WERI-Rb-1 (cell line): ENCODE measurements around the gene BICRAL.

Source experiments
- DNase-seq: peaks from one replicate; pipeline ENCODE4 v3.0.0-alpha.2; 2020
- H3K27ac ChIP-seq: fragments of 250-450 bp; sonication (Bioruptor Pico); 2 replicates; pipeline ENCODE4 v1.5.1; 2020; ENCODE audit warnings: mild to moderate bottlenecking, moderate library complexity
- H3K27me3 ChIP-seq: fragments of 250-450 bp; sonication (Bioruptor Pico); 2 replicates; pipeline ENCODE4 v1.5.1; 2021; ENCODE audit warnings: mild to moderate bottlenecking, low read depth, moderate library complexity; ENCODE audit not compliant: insufficient read depth, severe bottlenecking
- H3K36me3 ChIP-seq: fragments of 250-450 bp; sonication (Bioruptor Pico); 2 replicates; pipeline ENCODE4 v1.5.1; 2020; ENCODE audit warnings: mild to moderate bottlenecking, moderate library complexity
- H3K4me3 ChIP-seq: 2 replicates; pipeline ENCODE4 v1.5.1; 2011; ENCODE audit warnings: low read depth, mild to moderate bottlenecking, control low read depth, low read length
- H3K9me3 ChIP-seq: fragments of 250-450 bp; sonication (Bioruptor Pico); 2 replicates; pipeline ENCODE4 v1.5.1; 2021; ENCODE audit warnings: mild to moderate bottlenecking, moderate library complexity; ENCODE audit not compliant: severe bottlenecking
- TF ChIP-seq, protein P1 (sequence below): IDR thresholded peaks from 2 replicates; pipeline ENCODE4 v1.5.1; 2011; ENCODE audit warnings: low read depth, mild to moderate bottlenecking, control low read depth, inconsistent platforms, low read length

Gene BICRAL

DNA sequence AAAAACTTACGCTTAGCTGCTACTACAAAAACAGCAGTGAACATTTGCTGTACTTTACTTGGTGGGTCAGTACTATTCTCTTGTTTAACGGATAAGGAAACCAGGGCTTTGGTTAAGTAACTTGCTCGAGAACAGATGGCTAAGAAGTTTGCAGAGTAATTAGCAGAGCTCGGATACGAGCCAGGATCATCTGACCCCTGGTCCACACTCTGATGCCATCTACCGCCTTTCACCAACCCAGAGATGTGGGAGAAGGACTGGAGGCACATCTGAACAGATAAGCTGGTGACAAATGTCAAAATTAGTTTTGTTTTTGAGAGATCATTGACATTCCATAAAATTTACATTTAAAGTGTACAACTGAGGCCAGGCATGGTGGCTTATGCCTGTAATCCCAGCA lies 78.6 kb downstream of the BICRAL start:
- Histone ChIP-seq H3K36me3 (peaks cover 68% of the 10 kb centered on the region), H3K27ac (peak overlapping the region; percentile 4), H3K27me3 (no peaks in the 10 kb centered on the region), H3K9me3 (no peaks in the 10 kb centered on the region), H3K4me3 (no peak overlapping the region)
- peak; percentile 85 for DNase-seq
- TF ChIP-seq, protein P1, sequence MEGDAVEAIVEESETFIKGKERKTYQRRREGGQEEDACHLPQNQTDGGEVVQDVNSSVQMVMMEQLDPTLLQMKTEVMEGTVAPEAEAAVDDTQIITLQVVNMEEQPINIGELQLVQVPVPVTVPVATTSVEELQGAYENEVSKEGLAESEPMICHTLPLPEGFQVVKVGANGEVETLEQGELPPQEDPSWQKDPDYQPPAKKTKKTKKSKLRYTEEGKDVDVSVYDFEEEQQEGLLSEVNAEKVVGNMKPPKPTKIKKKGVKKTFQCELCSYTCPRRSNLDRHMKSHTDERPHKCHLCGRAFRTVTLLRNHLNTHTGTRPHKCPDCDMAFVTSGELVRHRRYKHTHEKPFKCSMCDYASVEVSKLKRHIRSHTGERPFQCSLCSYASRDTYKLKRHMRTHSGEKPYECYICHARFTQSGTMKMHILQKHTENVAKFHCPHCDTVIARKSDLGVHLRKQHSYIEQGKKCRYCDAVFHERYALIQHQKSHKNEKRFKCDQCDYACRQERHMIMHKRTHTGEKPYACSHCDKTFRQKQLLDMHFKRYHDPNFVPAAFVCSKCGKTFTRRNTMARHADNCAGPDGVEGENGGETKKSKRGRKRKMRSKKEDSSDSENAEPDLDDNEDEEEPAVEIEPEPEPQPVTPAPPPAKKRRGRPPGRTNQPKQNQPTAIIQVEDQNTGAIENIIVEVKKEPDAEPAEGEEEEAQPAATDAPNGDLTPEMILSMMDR = peak; percentile 48; the same call in 1 of the 2 replicates

- H3K9me3 ChIP-seq = no peaks in the 10 kb centered on the region
- DNase-seq = no peak
- TF ChIP-seq, protein P1 = no peak
- H3K36me3 ChIP-seq = peaks cover 48% of the 10 kb centered on the region
- H3K4me3 ChIP-seq = no peak overlapping the region
- no peaks in the 10 kb centered on the region for H3K27me3 ChIP-seq
- no peak overlapping the region for H3K27ac ChIP-seq
Measured at GRCh38 chr6:42864602-42865001, 82.8 kb downstream of the BICRAL start.

DNA sequence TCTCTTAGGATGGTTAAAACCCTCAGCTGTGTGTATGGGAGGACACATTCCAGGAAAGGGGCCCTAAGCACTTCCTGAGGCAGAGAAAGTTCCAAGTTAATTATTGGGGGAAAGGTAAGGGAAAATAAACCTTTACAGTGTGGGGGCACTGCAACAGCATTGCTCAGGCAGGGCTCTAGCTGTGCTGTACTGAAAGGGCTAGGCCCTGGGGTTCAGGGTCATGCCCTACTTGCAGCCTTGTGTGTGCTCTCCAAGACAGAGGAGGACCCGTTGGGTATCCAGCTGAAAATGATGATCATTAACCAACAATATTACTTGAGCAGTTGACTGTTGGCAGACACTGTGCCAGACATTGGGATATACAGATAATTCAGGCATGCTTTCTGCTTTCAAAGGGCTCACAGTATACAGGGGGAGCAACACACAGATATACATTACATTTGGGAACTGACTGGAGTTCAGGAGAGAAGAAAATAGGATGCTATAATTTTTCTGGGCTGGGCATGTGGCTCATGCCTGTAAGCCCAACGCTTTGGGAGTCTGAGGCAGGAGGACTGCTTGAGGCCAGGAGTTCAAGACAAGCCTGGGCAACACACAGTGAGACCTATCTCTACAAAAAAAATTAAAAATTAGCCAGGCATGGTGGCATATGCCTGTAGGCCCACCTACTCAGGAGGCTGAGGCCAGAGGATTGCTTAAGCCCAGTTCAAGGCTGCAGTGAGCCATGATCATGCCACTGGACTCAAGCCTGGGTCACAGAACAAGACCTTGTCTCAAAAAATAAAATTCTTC lies 88.5 kb downstream of the BICRAL start:
- H3K27ac ChIP-seq = no peak overlapping the region
- no peaks in the 10 kb centered on the region for H3K27me3 ChIP-seq
- H3K9me3 ChIP-seq = no peaks in the 10 kb centered on the region
- peaks cover 13% of the 10 kb centered on the region for H3K36me3 ChIP-seq
- no peak for DNase-seq
- TF ChIP-seq, protein P1 = no peak
- H3K4me3 ChIP-seq = no peak overlapping the region

- TF ChIP-seq, protein P1 = no peak
- no peak for DNase-seq
- Histone ChIP-seq H3K27ac (no peak overlapping the region), H3K4me3 (no peak overlapping the region), H3K27me3 (no peaks in the 10 kb centered on the region), H3K9me3 (no peaks in the 10 kb centered on the region), H3K36me3 (peaks cover 13% of the 10 kb centered on the region)
Measured at GRCh38 chr6:42871711-42872110, 89.9 kb downstream of the BICRAL start.

DNA sequence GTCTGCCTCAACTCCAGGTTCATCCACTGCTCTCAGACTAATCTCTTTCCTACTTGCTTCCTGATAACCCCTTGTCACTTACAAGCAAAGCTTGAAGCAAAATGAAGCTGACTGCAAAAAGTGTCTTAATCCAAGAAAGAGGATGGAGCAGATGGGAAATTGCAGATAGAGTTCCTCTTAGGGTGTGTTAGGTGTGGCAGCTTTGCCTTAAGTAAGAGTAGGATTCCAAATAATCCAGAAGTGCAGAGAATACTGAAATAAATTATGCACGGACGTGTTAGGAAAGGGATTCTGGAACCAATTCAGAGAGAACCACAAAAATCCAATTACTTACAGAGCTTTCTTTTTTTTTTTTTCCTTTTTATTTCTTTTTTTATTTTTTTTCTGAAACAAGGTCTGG lies 91.5 kb downstream of the BICRAL start:
- Histone ChIP-seq H3K4me3 (no peak overlapping the region), H3K27ac (no peak overlapping the region), H3K36me3 (peaks cover 8% of the 10 kb centered on the region), H3K27me3 (no peaks in the 10 kb centered on the region), H3K9me3 (no peaks in the 10 kb centered on the region)
- peak; percentile 67 for DNase-seq
- TF ChIP-seq, protein P1 = no peak

DNA sequence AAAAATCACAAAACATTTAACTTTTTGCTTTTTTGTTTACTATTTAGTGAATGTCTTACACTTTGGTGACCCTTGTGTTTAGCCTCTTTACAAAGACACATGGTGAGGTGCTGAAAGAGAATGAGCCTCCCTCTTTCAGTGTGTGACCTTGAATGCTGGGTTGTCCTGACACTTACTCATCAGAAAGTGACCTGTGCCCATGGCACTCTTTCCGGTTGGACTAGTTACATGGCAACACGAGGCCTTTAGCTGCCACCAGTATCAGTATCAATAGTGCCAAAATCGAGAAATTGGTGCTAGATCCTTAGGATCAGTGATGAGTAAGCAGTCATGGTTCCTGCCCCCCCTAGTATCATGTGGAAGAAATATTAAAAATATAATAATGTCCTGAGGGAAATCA lies 95.8 kb downstream of the BICRAL start:
- no peak for DNase-seq
- Histone ChIP-seq H3K27me3 (no peaks in the 10 kb centered on the region), H3K36me3 (peaks cover 25% of the 10 kb centered on the region), H3K27ac (no peak overlapping the region), H3K4me3 (no peak overlapping the region), H3K9me3 (no peaks in the 10 kb centered on the region)
- TF ChIP-seq, protein P1 = no peak
